CD4-positive, alpha-beta T cell (primary cell): Measurements from ENCODE around the gene FMNL2. TPM values are rescaled to one million over a fixed set of nuclear protein-coding genes. Genes with fewer than 3 reads are reported as not detected.

Source experiments
- ATAC-seq: fragments of 200-7000 bp; cut with Tn5 transposase; one replicate; pipeline ENCODE4 v1.10.0; 2022; ENCODE audit warnings: mild to moderate bottlenecking; ENCODE audit not compliant: poor library complexity
- CTCF ChIA-PET: fragments of 350-600 bp; sonication (Branson Sonifier 250); formaldehyde crosslinking; loops from one replicate; lab custom pipeline; 2021; ENCODE audit warnings: antibody characterized with exemption, inconsistent platforms; lab: Charles Lee
- POLR2A ChIA-PET: fragments of 350-600 bp; sonication (Branson Sonifier 250); formaldehyde crosslinking; loops from one replicate; lab custom pipeline; 2021; ENCODE audit warnings: antibody characterized with exemption, inconsistent platforms; lab: Charles Lee
- DNase-seq, 14 experiments: peaks; one replicate each; pipeline ENCODE4 v3.0.0-alpha.2; 2013 to 2020; ENCODE audit warnings: mixed read lengths in 2 of 14
- H3K27ac ChIP-seq, 2 donors: one replicate each; pipeline versions ENCODE4 v1.5.1 to v1.7.0; 2013; ENCODE audit warnings: low read length in 2 of 2, low read depth in 1 of 2, mild to moderate bottlenecking in 1 of 2
- H3K27me3 ChIP-seq, 2 experiments: 1 replicate in 1 of 2; 2 replicates in 1 of 2; pipeline versions ENCODE4 v1.6.1 to v1.7.0; 2013; ENCODE audit warnings: low read length in 2 of 2, control low read depth in 1 of 2, mild to moderate bottlenecking in 1 of 2, moderate library complexity in 1 of 2; ENCODE audit not compliant: insufficient read depth in 2 of 2, control insufficient read depth in 1 of 2
- H3K36me3 ChIP-seq: one replicate; pipeline ENCODE4 v1.6.1; 2013; ENCODE audit warnings: low read length, control low read depth; ENCODE audit not compliant: insufficient read depth
- H3K4me1 ChIP-seq: one replicate; pipeline ENCODE4 v1.6.1; 2013; ENCODE audit warnings: low read length, control low read depth; ENCODE audit not compliant: insufficient read depth
- H3K4me3 ChIP-seq: one replicate; pipeline ENCODE4 v1.5.1; 2013; ENCODE audit warnings: mild to moderate bottlenecking, low read length, moderate library complexity
- H3K9me3 ChIP-seq, 2 experiments: 1 replicate in 1 of 2; 2 replicates in 1 of 2; pipeline versions ENCODE4 v1.6.1 to v1.7.0; 2013; ENCODE audit warnings: low read length in 2 of 2, mild to moderate bottlenecking in 2 of 2, control low read depth in 1 of 2, moderate library complexity in 1 of 2; ENCODE audit not compliant: control insufficient read depth in 1 of 2, insufficient read depth in 1 of 2
- H3K27ac Mint-ChIP-seq: one replicate; pipeline ENCODE4 v1.8.0; 2020; ENCODE audit warnings: mixed read lengths
- H3K27me3 Mint-ChIP-seq: one replicate; pipeline ENCODE4 v1.8.0; 2021; ENCODE audit warnings: mixed read lengths
- H3K36me3 Mint-ChIP-seq: one replicate; pipeline ENCODE4 v1.8.0; 2021; ENCODE audit warnings: low read depth, mixed read lengths
- H3K4me1 Mint-ChIP-seq: one replicate; pipeline ENCODE4 v1.8.0; 2021; ENCODE audit warnings: low read depth, mixed read lengths
- H3K4me3 Mint-ChIP-seq: one replicate; pipeline ENCODE4 v1.8.0; 2020; ENCODE audit warnings: mild to moderate bottlenecking, mixed read lengths
- H3K9me3 Mint-ChIP-seq: one replicate; pipeline ENCODE4 v1.8.0; 2020; ENCODE audit warnings: mixed read lengths
- intact Hi-C, 2 experiments: fragments of 100-400 bp; cut with DNase I in 1 of 2; cut with micrococcal nuclease in 1 of 2; formaldehyde crosslinking; loops; one replicate each; pipeline versions ENCODE4 v1.15.1 to v1.9.0; 2023 to 2025; cut with DNase I, micrococcal nuclease
- total RNA-seq, 174 experiments: library from RNA in 2 of 174; stranded (reverse) in 2 of 174; gene quantifications; one replicate each; pipeline ENCODE4 v1.2.3 and lab custom pipeline; 2021 to 2026
- TF ChIP-seq, protein P1 (sequence below): fragments of 200-600 bp; IDR thresholded peaks from one replicate; pipeline ENCODE4 v1.8.0; 2022; ENCODE audit warnings: antibody characterized with exemption, mild to moderate bottlenecking

FMNL2 gene
- total RNA-seq, 2 experiments from 2014 or later: 0.30 to 0.31 TPM

DNA sequence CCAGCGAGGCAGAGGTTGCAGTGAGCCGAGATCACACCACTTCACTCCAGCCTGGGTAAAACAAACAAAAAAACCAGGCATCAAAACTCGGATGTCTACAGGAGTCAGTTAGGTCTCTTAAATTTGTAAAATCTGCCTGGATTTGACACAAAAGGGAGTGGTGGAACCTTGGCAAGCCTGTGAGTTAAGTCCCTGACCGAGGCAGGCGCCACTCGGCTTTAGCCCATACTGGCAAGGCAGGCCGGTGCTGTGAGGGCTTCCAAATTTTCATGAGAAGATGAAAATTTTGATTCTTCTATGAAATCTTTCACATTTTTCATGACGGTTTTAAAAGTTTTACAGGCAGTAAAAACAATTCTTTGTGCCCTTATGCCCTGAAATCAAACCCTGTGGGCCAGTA, 165.8 kb downstream of the FMNL2 start:
- Mint-ChIP-seq H3K27me3 (peaks cover 13% of the 10 kb centered on the region), H3K36me3 (no peaks in the 10 kb centered on the region), H3K27ac (no peak overlapping the region), H3K9me3 (no peaks in the 10 kb centered on the region), H3K4me3 (no peak overlapping the region), H3K4me1 (no peaks in the 10 kb centered on the region)
- H3K4me3 ChIP-seq: no peak overlapping the region
- intact Hi-C loops: no loop called here
- H3K27me3 ChIP-seq: no peaks in the 10 kb centered on the region
- ATAC-seq (no peak), DNase-seq (no peak)
- H3K4me1 ChIP-seq: no peaks in the 10 kb centered on the region
- POLR2A ChIA-PET: no interaction called here
- TF ChIP-seq, protein P1, sequence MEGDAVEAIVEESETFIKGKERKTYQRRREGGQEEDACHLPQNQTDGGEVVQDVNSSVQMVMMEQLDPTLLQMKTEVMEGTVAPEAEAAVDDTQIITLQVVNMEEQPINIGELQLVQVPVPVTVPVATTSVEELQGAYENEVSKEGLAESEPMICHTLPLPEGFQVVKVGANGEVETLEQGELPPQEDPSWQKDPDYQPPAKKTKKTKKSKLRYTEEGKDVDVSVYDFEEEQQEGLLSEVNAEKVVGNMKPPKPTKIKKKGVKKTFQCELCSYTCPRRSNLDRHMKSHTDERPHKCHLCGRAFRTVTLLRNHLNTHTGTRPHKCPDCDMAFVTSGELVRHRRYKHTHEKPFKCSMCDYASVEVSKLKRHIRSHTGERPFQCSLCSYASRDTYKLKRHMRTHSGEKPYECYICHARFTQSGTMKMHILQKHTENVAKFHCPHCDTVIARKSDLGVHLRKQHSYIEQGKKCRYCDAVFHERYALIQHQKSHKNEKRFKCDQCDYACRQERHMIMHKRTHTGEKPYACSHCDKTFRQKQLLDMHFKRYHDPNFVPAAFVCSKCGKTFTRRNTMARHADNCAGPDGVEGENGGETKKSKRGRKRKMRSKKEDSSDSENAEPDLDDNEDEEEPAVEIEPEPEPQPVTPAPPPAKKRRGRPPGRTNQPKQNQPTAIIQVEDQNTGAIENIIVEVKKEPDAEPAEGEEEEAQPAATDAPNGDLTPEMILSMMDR: no peak
- H3K9me3 ChIP-seq: peaks cover 0 to 4% of the 10 kb centered on the region in 2 experiments
- no peaks in the 10 kb centered on the region for H3K36me3 ChIP-seq
- H3K27ac ChIP-seq: no peak overlapping the region
- CTCF ChIA-PET: no interaction called here

DNA sequence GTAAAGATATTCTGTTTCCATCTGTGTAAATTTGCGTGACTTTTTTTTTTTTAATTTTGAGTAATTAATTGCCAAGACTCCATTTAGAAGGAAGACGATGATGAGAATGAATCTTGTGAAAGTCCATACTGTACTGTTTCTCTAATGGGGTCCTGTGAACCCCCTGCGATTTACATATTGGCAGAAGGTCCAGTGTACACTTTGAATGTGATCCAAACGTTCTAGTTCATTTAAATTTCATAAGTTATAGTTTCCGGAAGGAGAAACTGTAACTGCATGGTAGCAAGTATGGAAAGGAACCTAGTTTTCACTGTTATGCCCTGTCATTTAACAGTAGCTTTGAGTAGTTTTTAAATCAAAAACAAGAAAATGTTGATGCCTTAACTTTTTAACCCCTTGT, 166.7 kb downstream of the FMNL2 start:
- H3K4me1 Mint-ChIP-seq: no peaks in the 10 kb centered on the region
- H3K9me3 ChIP-seq: peaks cover 0 to 4% of the 10 kb centered on the region in 2 experiments
- DNase-seq (no peak), ATAC-seq (no peak)
- no peaks in the 10 kb centered on the region for H3K4me1 ChIP-seq
- TF ChIP-seq, protein P1: no peak
- H3K27ac Mint-ChIP-seq: no peak overlapping the region
- no peak overlapping the region for H3K4me3 ChIP-seq
- H3K36me3 ChIP-seq: no peaks in the 10 kb centered on the region
- CTCF ChIA-PET: interaction anchor here (0.7 kb wide), 1 partner anchor 474 kb away, joined by 4 read pairs; no protein-coding TSS in a partner anchor
- H3K27ac ChIP-seq: no peak overlapping the region
- POLR2A ChIA-PET: no interaction called here
- H3K27me3 Mint-ChIP-seq: peaks cover 6% of the 10 kb centered on the region
- no peak overlapping the region for H3K4me3 Mint-ChIP-seq
- intact Hi-C loops: no loop called here
- H3K27me3 ChIP-seq: no peaks in the 10 kb centered on the region
- no peaks in the 10 kb centered on the region for H3K9me3 Mint-ChIP-seq
- H3K36me3 Mint-ChIP-seq: no peaks in the 10 kb centered on the region

DNA sequence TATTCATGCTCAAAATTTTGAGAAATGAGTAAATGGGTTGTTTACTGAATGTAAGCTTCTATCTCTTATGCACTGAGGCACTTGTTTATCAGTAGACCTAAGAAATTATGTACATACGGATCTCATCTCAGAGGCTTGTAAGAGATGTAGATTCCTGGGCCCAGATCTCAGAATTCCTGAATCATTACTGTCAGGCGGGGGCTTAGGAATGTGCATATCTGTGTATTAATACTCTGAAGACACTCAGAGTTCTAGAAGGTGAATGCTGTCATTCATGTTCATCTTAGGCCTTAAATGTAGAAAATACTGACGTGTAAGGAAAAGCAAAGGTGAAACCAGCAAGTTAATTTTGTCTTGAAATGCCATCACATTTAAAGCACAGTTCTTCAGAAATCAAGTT, 169.6 kb downstream of the FMNL2 start:
- DNase-seq (no peak), ATAC-seq (no peak)
- H3K4me1 ChIP-seq: no peaks in the 10 kb centered on the region
- ChIA-PET POLR2A (no interaction called here), CTCF (no interaction called here)
- H3K9me3 Mint-ChIP-seq: no peaks in the 10 kb centered on the region
- intact Hi-C loops: no loop called here
- H3K4me3 Mint-ChIP-seq: no peak overlapping the region
- H3K4me1 Mint-ChIP-seq: no peaks in the 10 kb centered on the region
- no peaks in the 10 kb centered on the region for H3K36me3 Mint-ChIP-seq
- H3K27me3 Mint-ChIP-seq: peaks cover 3% of the 10 kb centered on the region
- H3K36me3 ChIP-seq: no peaks in the 10 kb centered on the region
- no peak overlapping the region for H3K4me3 ChIP-seq
- H3K27ac Mint-ChIP-seq: no peak overlapping the region
- no peak overlapping the region for H3K27ac ChIP-seq
- peaks cover 0 to 4% of the 10 kb centered on the region in 2 experiments for H3K9me3 ChIP-seq
- TF ChIP-seq, protein P1: no peak
- no peaks in the 10 kb centered on the region for H3K27me3 ChIP-seq
